Panc1 (cell line): ENCODE data around the gene OR13C3. TPM values are rescaled to one million over a fixed set of nuclear protein-coding genes. Genes with fewer than 3 reads are reported as not detected.

Source experiments
- ATAC-seq: fragments of 200-7000 bp; cut with Tn5 transposase; 2 replicates; pipeline ENCODE4 v1.9.1; 2020; ENCODE audit warnings: mild to moderate bottlenecking, moderate library complexity
- Bru-seq: library from RNA; stranded (reverse); fragments of 400-500 nt; gene quantifications from one replicate; lab custom pipeline; 2021; lab: Mats Ljungman, UMichigan
- BruChase-seq, 2 experiments: library from RNA; stranded (reverse); fragments of 400-500 nt; gene quantifications; one replicate each; lab custom pipeline; 2021; lab: Mats Ljungman, UMichigan
- BruUV-seq: library from RNA; stranded (reverse); fragments of 400-500 nt; replicated peaks from 2 replicates; lab custom pipeline; 2021; lab: Mats Ljungman, UMichigan
- CTCF ChIA-PET: fragments of 300-600 bp; sonication (Branson Sonifier 250); formaldehyde crosslinking; loops from one replicate; lab custom pipeline; 2022; ENCODE audit warnings: antibody characterized with exemption; lab: Charles Lee
- POLR2A ChIA-PET: fragments of 300-600 bp; sonication (Branson Sonifier 250); formaldehyde crosslinking; loops from one replicate; lab custom pipeline; 2022; ENCODE audit warnings: antibody characterized with exemption; lab: Charles Lee
- DNase-seq: peaks from one replicate; pipeline ENCODE4 v3.0.0-alpha.2; 2010; ENCODE audit warnings: low read depth, low spot score
- H3K27ac ChIP-seq: 2 replicates; pipeline ENCODE4 v1.5.1; 2011; ENCODE audit warnings: mild to moderate bottlenecking, low read length, inconsistent platforms
- H3K27me3 ChIP-seq: fragments of 200-500 bp; sonication (Bioruptor generic); 2 replicates; pipeline ENCODE4 v1.6.0; 2014; ENCODE audit warnings: low read length, inconsistent platforms; ENCODE audit not compliant: control insufficient read depth, insufficient read depth
- H3K36me3 ChIP-seq: fragments of 200-500 bp; sonication (Bioruptor generic); 2 replicates; pipeline ENCODE4 v1.5.1; 2014; ENCODE audit warnings: inconsistent platforms, mild to moderate bottlenecking, low read length, moderate library complexity; ENCODE audit not compliant: control insufficient read depth, insufficient read depth
- H3K4me1 ChIP-seq: 2 replicates; pipeline ENCODE4 v1.5.1; 2011; ENCODE audit warnings: inconsistent platforms, mild to moderate bottlenecking, low read length, moderate library complexity; ENCODE audit not compliant: control insufficient read depth, insufficient read depth
- H3K4me3 ChIP-seq, 2 experiments: 2 replicates each; pipeline ENCODE4 v1.5.1; 2011 to 2012; ENCODE audit warnings: low read depth in 2 of 2, low read length in 2 of 2, mild to moderate bottlenecking in 2 of 2, inconsistent platforms in 1 of 2, moderate library complexity in 1 of 2
- H3K9me3 ChIP-seq: fragments of 200-500 bp; sonication (Bioruptor generic); 2 replicates; pipeline ENCODE4 v1.5.1; 2014; ENCODE audit warnings: low read depth, mild to moderate bottlenecking, inconsistent platforms, low read length, moderate library complexity; ENCODE audit not compliant: control insufficient read depth, insufficient read depth
- CTCF ChIP-seq: fragments of 450-650 bp; IDR thresholded peaks from 2 replicates; pipeline ENCODE4 v1.5.1; 2017; ENCODE audit warnings: mild to moderate bottlenecking
- POLR2AphosphoS5 ChIP-seq: IDR thresholded peaks from 2 replicates; pipeline ENCODE4 v1.6.1; 2012; ENCODE audit warnings: mild to moderate bottlenecking, low read depth, low read length, moderate library complexity
- REST ChIP-seq, 2 experiments: IDR thresholded peaks; 2 replicates each; pipeline ENCODE4 v1.6.1; 2011 to 2012; ENCODE audit warnings: low read depth in 2 of 2, control low read depth in 1 of 2, low read length in 1 of 2, mild to moderate bottlenecking in 1 of 2, moderate library complexity in 1 of 2; ENCODE audit not compliant: insufficient read depth in 1 of 2
- SIN3A ChIP-seq: IDR thresholded peaks from 2 replicates; pipeline ENCODE4 v1.6.1; 2012; ENCODE audit warnings: low read depth, mild to moderate bottlenecking, low read length, moderate library complexity, borderline replicate concordance; ENCODE audit not compliant: insufficient read depth
- TCF7L2 ChIP-seq: IDR thresholded peaks from 2 replicates; pipeline ENCODE4 v1.6.1; 2011; ENCODE audit warnings: mild to moderate bottlenecking, low read depth, low read length, inconsistent platforms
- in situ Hi-C: cut with HindIII; loops from 2 replicates; pipeline ENCODE4 v1.10.0; 2016; ENCODE audit warnings: low sequenced_read_pairs, low pct_unique_long_range_greater_than_20kb
- intact Hi-C: fragments of 100-400 bp; cut with micrococcal nuclease; formaldehyde crosslinking; loops from one replicate; pipeline ENCODE4 v1.10.0; 2022; ENCODE audit not compliant: unreplicated experiment
- long read RNA-seq: library from polyadenylated mRNA; unstranded; transcript quantifications from one replicate; pipeline ENCODE4 v2.0.0, GENCODE V29; 2021; ENCODE audit not compliant: unreplicated experiment
- polyA plus RNA-seq: library from polyadenylated mRNA; unstranded; fragments of >200 nt; gene quantifications from one replicate; pipeline ENCODE4 v1.2.1, GENCODE V29; 2012; ENCODE audit warnings: missing spikeins; ENCODE audit not compliant: insufficient read length
- total RNA-seq: library from RNA; stranded (reverse); gene quantifications from one replicate; pipeline ENCODE4 v1.2.1, GENCODE V29; 2021; ENCODE audit not compliant: unreplicated experiment

Gene OR13C3
- not detected for total RNA-seq
- not detected for polyA plus RNA-seq
- percentile 22 among the genes with signal in this experiment for Bru-seq, nascent RNA
- not detected for BruChase-seq, experiment 1, labeled RNA remaining after a 2-hour chase
- BruChase-seq, experiment 2, labeled RNA remaining after a 6-hour chase: not detected
- long read RNA-seq: 0 reads

GRCh38 chr9:104536756-104537155 lies at the start of gene OR13C3:
Gene OR13C3, minus strand, starts transcription at chr9:104536856. Its CDS starts 133 bp downstream, at chr9:104536723.
- DNase-seq: no peak
- no peaks in the 10 kb centered on the region for H3K4me1 ChIP-seq
- BruUV-seq: no TSS peak
- intact Hi-C loops: no loop called here
- H3K36me3 ChIP-seq: no peaks in the 10 kb centered on the region
- H3K9me3 ChIP-seq: no peaks in the 10 kb centered on the region
- ChIA-PET CTCF (no interaction called here), POLR2A (no interaction called here)
- no peak within 1 kb of the TSS for H3K4me3 ChIP-seq
- TF ChIP-seq REST (IDR thresholded peaks at IDR 0.05; ENCODE audit: insufficient read depth in 1 of 2, low read depth in 2 of 2, low read length in 1 of 2) (no peak), SIN3A (no peak), CTCF (no peak), TCF7L2 (no peak), POLR2AphosphoS5 (no peak)
- no peak for ATAC-seq
- no peaks in the 10 kb centered on the region for H3K27me3 ChIP-seq
- no peak within 1 kb of the TSS for H3K27ac ChIP-seq
- in situ Hi-C loops: no loop called here

GRCh38 chr9:104580562-104580961 lies 43.9 kb upstream of the OR13C3 start:
- no peak overlapping the region for H3K27ac ChIP-seq
- in situ Hi-C loops (no loop called here), intact Hi-C loops (no loop called here)
- no peaks in the 10 kb centered on the region for H3K36me3 ChIP-seq
- POLR2A ChIA-PET: no interaction called here
- no peak for DNase-seq
- no peak for TF ChIP-seq TCF7L2
- TF ChIP-seq CTCF: no peak
- TF ChIP-seq REST (IDR thresholded peaks at IDR 0.05; ENCODE audit: insufficient read depth in 1 of 2, low read depth in 2 of 2, low read length in 1 of 2): no peak
- no peak for TF ChIP-seq SIN3A
- TF ChIP-seq POLR2AphosphoS5: no peak
- no peaks in the 10 kb centered on the region for H3K27me3 ChIP-seq
- H3K9me3 ChIP-seq: no peaks in the 10 kb centered on the region
- ATAC-seq: no peak
- CTCF ChIA-PET: no interaction called here
- no TSS peak for BruUV-seq
- no peak overlapping the region for H3K4me3 ChIP-seq
- H3K4me1 ChIP-seq: no peaks in the 10 kb centered on the region
